ENCODE measurements around the gene STRIT1.

- TF ChIP-seq EZH2 (IDR thresholded peaks at IDR 0.05; ENCODE audit: borderline replicate concordance, low read depth, low read length, severe bottlenecking) (no peak), CTCF (IDR thresholded peaks at IDR 0.05; ENCODE audit: borderline replicate concordance, extremely low read depth, low read length, poor library complexity, severe bottlenecking) (peak; percentile 88)
Measured at GRCh38 chr3:155323063-155323666, 29.7 kb upstream of the STRIT1 start.
